ENCODE measurements around the gene ARHGAP21.

ARHGAP21 gene

GRCh38 chr10:24722131-24722675 is 1.5 kb downstream of the ARHGAP21 start:
- no peak for DNase-seq

GRCh38 chr10:24721229-24722106 is 2.2 kb downstream of the ARHGAP21 start:
- no peak for DNase-seq

GRCh38 chr10:24720096-24720495 is 3.6 kb downstream of the ARHGAP21 start:
- DNase-seq, result no peak

GRCh38 chr10:24718031-24718855 is 5.4 kb downstream of the ARHGAP21 start:
- DNase-seq, result no peak

GRCh38 chr10:24716295-24716694 is 7.4 kb downstream of the ARHGAP21 start:
- DNase-seq, result no peak

- DNase-seq, result no peak
These were observed 8.4 kb downstream of the ARHGAP21 start for GRCh38 chr10:24715246-24715769.

GRCh38 chr10:24713086-24713485 is 10.6 kb downstream of the ARHGAP21 start:
- no peak for DNase-seq

- DNase-seq, result no peak
These were observed 12.2 kb downstream of the ARHGAP21 start for GRCh38 chr10:24711465-24711864.

GRCh38 chr10:24708081-24708480 is 15.6 kb downstream of the ARHGAP21 start:
- DNase-seq, result no peak

- no peak for DNase-seq
These were observed 16.2 kb downstream of the ARHGAP21 start for GRCh38 chr10:24707445-24707844.

GRCh38 chr10:24706479-24707118 is 17.1 kb downstream of the ARHGAP21 start:
- no peak for DNase-seq

- DNase-seq, result no peak
These were observed 20.0 kb downstream of the ARHGAP21 start for GRCh38 chr10:24703700-24704099.

GRCh38 chr10:24701447-24701846 is 22.2 kb downstream of the ARHGAP21 start:
- no peak for DNase-seq

GRCh38 chr10:24700948-24701347 is 22.7 kb downstream of the ARHGAP21 start:
- no peak for DNase-seq

- no peak for DNase-seq
These were observed 25.4 kb downstream of the ARHGAP21 start for GRCh38 chr10:24698270-24698669.

- no peak for DNase-seq
These were observed 26.6 kb downstream of the ARHGAP21 start for GRCh38 chr10:24697080-24697479.

GRCh38 chr10:24695452-24695851 is 28.2 kb downstream of the ARHGAP21 start:
- no peak for DNase-seq

- no peak for DNase-seq
These were observed 29.6 kb downstream of the ARHGAP21 start for GRCh38 chr10:24694086-24694485.

- DNase-seq, result no peak
These were observed 32.6 kb downstream of the ARHGAP21 start for GRCh38 chr10:24690961-24691512.

- no peak for DNase-seq
These were observed 37.6 kb downstream of the ARHGAP21 start for GRCh38 chr10:24685958-24686540.

GRCh38 chr10:24683554-24683953 is 40.1 kb downstream of the ARHGAP21 start:
- no peak for DNase-seq

- no peak for DNase-seq
These were observed 42.1 kb downstream of the ARHGAP21 start for GRCh38 chr10:24681572-24682088.
